Liver (tissue), 9 donors: Measurements from ENCODE around the gene GALNT10. TPM values are rescaled to one million over a fixed set of nuclear protein-coding genes. Genes with fewer than 3 reads are reported as not detected.

Experiments used
- DNase-seq: peaks from one replicate; pipeline ENCODE4 v3.0.0-alpha.2; 2017; ENCODE audit warnings: low spot score
- H3K27ac ChIP-seq, 2 donors: one replicate each; pipeline ENCODE4 v1.7.0; 2013; ENCODE audit warnings: inconsistent platforms in 2 of 2, low read length in 2 of 2, control low read depth in 1 of 2, low read depth in 1 of 2, mild to moderate bottlenecking in 1 of 2
- H3K27me3 ChIP-seq, 4 donors: one replicate each; pipeline versions ENCODE4 v1.6.1 to v1.7.0; 2013; ENCODE audit warnings: low read length in 3 of 4, inconsistent platforms in 1 of 4, mild to moderate bottlenecking in 1 of 4, moderate library complexity in 1 of 4; ENCODE audit not compliant: control insufficient read depth in 4 of 4, insufficient read depth in 4 of 4
- H3K36me3 ChIP-seq, 4 donors: one replicate each; pipeline versions ENCODE4 v1.6.1 to v1.7.0; 2013; ENCODE audit warnings: low read length in 3 of 4, mild to moderate bottlenecking in 3 of 4, low read depth in 1 of 4, moderate library complexity in 1 of 4; ENCODE audit not compliant: control insufficient read depth in 4 of 4, insufficient read depth in 3 of 4
- H3K4me1 ChIP-seq, 4 donors: one replicate each; pipeline versions ENCODE4 v1.6.1 to v1.7.0; 2013; ENCODE audit warnings: low read length in 3 of 4, mild to moderate bottlenecking in 3 of 4, moderate library complexity in 1 of 4; ENCODE audit not compliant: control insufficient read depth in 4 of 4, insufficient read depth in 4 of 4
- H3K4me3 ChIP-seq, 3 donors: one replicate each; pipeline versions ENCODE4 v1.6.1 to v1.7.0; 2013; ENCODE audit warnings: low read length in 3 of 3, control low read depth in 1 of 3, low read depth in 1 of 3, mild to moderate bottlenecking in 1 of 3
- H3K9ac ChIP-seq, 2 donors: one replicate each; pipeline ENCODE4 v1.7.0; 2013; ENCODE audit warnings: low read length in 2 of 2, mild to moderate bottlenecking in 2 of 2, moderate library complexity in 2 of 2, control low read depth in 1 of 2, low read depth in 1 of 2
- H3K9me3 ChIP-seq, 4 donors: one replicate each; pipeline versions ENCODE4 v1.6.1 to v1.7.0; 2013; ENCODE audit warnings: low read length in 3 of 4; ENCODE audit not compliant: control insufficient read depth in 4 of 4
- CTCF ChIP-seq: fragments of 150-350 bp; IDR thresholded peaks from 2 replicates; pipeline ENCODE4 v1.5.1; 2017; ENCODE audit warnings: improper control_type of control experiment, low read depth, low read length; ENCODE audit not compliant: missing input control
- EGR1 ChIP-seq, 2 donors: IDR thresholded peaks; 2 replicates each; pipeline ENCODE4 v1.6.1; 2016 to 2018; ENCODE audit warnings: antibody characterized with exemption in 2 of 2, low read depth in 2 of 2
- FOXA1 ChIP-seq: IDR thresholded peaks from 2 replicates; pipeline ENCODE4 v1.6.1; 2016; ENCODE audit warnings: antibody characterized with exemption
- FOXA2 ChIP-seq: IDR thresholded peaks from 2 replicates; pipeline ENCODE4 v1.6.1; 2016; ENCODE audit warnings: antibody characterized with exemption
- GABPA ChIP-seq, 2 donors: IDR thresholded peaks in 1 of 2; conservative IDR thresholded peaks in 1 of 2; 2 replicates each; pipeline ENCODE4 v1.6.1; 2016; ENCODE audit warnings: antibody characterized with exemption in 2 of 2, mild to moderate bottlenecking in 1 of 2, moderate library complexity in 1 of 2
- HNF4A ChIP-seq, 2 donors: conservative IDR thresholded peaks; 2 replicates each; pipeline ENCODE4 v1.6.1; 2016; ENCODE audit warnings: antibody characterized with exemption in 2 of 2, mild to moderate bottlenecking in 2 of 2
- HNF4G ChIP-seq: IDR thresholded peaks from 2 replicates; pipeline ENCODE4 v1.6.1; 2016; ENCODE audit warnings: antibody characterized with exemption
- JUND ChIP-seq, 2 donors: IDR thresholded peaks; 2 replicates each; pipeline ENCODE4 v1.6.1; 2016; ENCODE audit warnings: antibody characterized with exemption in 2 of 2
- MAX ChIP-seq: IDR thresholded peaks from 2 replicates; pipeline ENCODE4 v1.6.1; 2016; ENCODE audit warnings: antibody characterized with exemption
- NR2F2 ChIP-seq: IDR thresholded peaks from 2 replicates; pipeline ENCODE4 v1.6.1; 2016; ENCODE audit warnings: antibody characterized with exemption
- REST ChIP-seq: IDR thresholded peaks from 2 replicates; pipeline ENCODE4 v1.6.1; 2016; ENCODE audit warnings: antibody characterized with exemption, mild to moderate bottlenecking
- RXRA ChIP-seq, 2 donors: IDR thresholded peaks; 2 replicates each; pipeline ENCODE4 v1.6.1; 2017 to 2018; ENCODE audit warnings: antibody characterized with exemption in 2 of 2, mild to moderate bottlenecking in 1 of 2
- SP1 ChIP-seq: IDR thresholded peaks from 2 replicates; pipeline ENCODE4 v1.6.1; 2018; ENCODE audit warnings: antibody characterized with exemption, mild to moderate bottlenecking
- TAF1 ChIP-seq: conservative IDR thresholded peaks from 2 replicates; pipeline ENCODE4 v1.6.1; 2016; ENCODE audit warnings: antibody characterized with exemption, mild to moderate bottlenecking
- ZBTB33 ChIP-seq: IDR thresholded peaks from 2 replicates; pipeline ENCODE4 v1.6.1; 2016; ENCODE audit warnings: antibody characterized with exemption
- WGBS: extraction: QIAGEN DNeasy Blood & Tissue Kit; methylation state at CpG from one replicate; pipeline ENCODE4 v1.1.7; 2013; 5-methylcytosine and 5-hydroxymethylcytosine counted together
- polyA plus RNA-seq, 2 donors: library from polyadenylated mRNA; stranded (reverse) in 1 of 2; unstranded in 1 of 2; fragments of 200-250 nt in 1 of 2; fragments of >200 nt in 1 of 2; fragmentation: Nextera tagmentation in 1 of 2; extraction: Ambion mirVana in 1 of 2; gene quantifications; one replicate each; pipeline versions ENCODE4 v1.2.1 to v1.2.3, GENCODE V29; 2013 to 2015
- total RNA-seq, 2 donors: library from RNA; depleted of rRNA; stranded (reverse); fragments of >200 nt; gene quantifications; one replicate each; pipeline ENCODE4 v1.2.3, GENCODE V29; 2014
- donor health status: healthy.
- donor health status: healthy.
- donor health status: healthy.
- donor health status: healthy.
- donor health status: healthy.

Gene GALNT10
- total and polyA plus RNA-seq, 4 donors, result 1.1 to 17.8 (median 5.3) TPM

GRCh38 chr5:154411338-154411737 lies 220.8 kb downstream of the GALNT10 start (continued):
- no peak for TF ChIP-seq ZBTB33
- TF ChIP-seq FOXA2, result no peak

GRCh38 chr5:154412316-154412715 lies 221.8 kb downstream of the GALNT10 start:
- Histone ChIP-seq H3K4me1 (no peaks in the 10 kb centered on the region), H3K9me3 (no peaks in the 10 kb centered on the region), H3K36me3 (peaks cover 0 to 5% (median 0%) of the 10 kb centered on the region in 4 donors), H3K27me3 (no peaks in the 10 kb centered on the region), H3K4me3 (no peak overlapping the region), H3K27ac (no peak overlapping the region), H3K9ac (no peak overlapping the region)
- DNase-seq, result no peak
- WGBS, result 97% methylated on average over 3 of the region's 3 CpGs
- TF ChIP-seq CTCF (no peak), FOXA1 (no peak), MAX (no peak), TAF1 (no peak), HNF4G (no peak), REST (no peak), GABPA (IDR thresholded peaks at IDR 0.05 in 1 of 2, conservative IDR thresholded peaks at IDR 0.05 in 1 of 2) (no peak), ZBTB33 (no peak), HNF4A (conservative IDR thresholded peaks at IDR 0.05) (no peak), SP1 (no peak), JUND (IDR thresholded peaks at IDR 0.05) (no peak), NR2F2 (no peak), EGR1 (IDR thresholded peaks at IDR 0.05; ENCODE audit: low read depth in 2 of 2) (no peak), RXRA (IDR thresholded peaks at IDR 0.05) (no peak)
